ENCODE measurements around the gene ZNF609. TPM values are rescaled to one million over a fixed set of nuclear protein-coding genes. Genes with fewer than 3 reads are reported as not detected.

The ZNF609 gene
- total and polyA plus RNA-seq, 2 of the 13 experiments (the other 11 are each of a cell fraction or from before 2014, with no cell fraction given) = 8.9 to 9.9 TPM

DNA sequence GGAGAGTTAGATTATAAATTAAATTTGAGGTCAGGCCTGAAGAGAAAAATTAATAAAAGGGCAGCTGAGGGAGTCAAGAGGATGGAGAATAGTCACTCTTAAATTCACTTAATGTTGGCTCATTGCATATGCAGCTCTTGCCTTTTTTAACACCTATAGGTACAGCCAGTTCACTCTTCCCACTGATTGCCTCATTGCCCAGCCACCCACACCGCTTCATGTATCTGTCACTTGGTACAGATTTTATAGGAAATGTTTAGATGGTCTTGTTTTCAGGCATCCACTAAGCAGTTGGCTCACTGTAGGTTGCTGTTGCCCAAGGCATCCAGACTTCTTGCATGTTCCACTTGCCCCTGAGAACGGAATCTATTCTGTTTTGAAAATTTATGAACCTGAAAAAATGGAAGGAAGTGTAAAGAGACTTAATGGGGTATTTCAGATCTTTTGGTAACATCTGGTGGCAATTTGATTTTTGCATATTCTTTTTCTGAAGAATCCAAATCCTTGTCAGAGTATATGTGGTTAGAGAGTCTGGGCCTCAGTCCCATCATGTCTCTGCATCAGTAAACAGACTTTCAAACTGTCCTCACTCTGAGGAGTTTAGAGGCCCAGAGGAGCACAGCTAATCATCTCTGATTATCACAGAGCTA is 163.1 kb downstream of the ZNF609 start:
- H3K27me3 ChIP-seq (ENCODE audit: control insufficient read depth in 1 of 2, insufficient read depth in 2 of 2, low read length in 2 of 2) = no peaks in the 10 kb centered on the region; a peak in 1 of 5 replicates
- H3K4me1 ChIP-seq (ENCODE audit: insufficient read depth, low read length) = peaks cover 20% of the 10 kb centered on the region
- peaks cover 4% of the 10 kb centered on the region for H3K79me2 ChIP-seq (ENCODE audit: insufficient read depth, low read length)
- no peak for ATAC-seq
- no TSS peak for BruUV-seq (replicated peaks)
- in situ Hi-C loops (cut with HindIII; ENCODE audit: extremely low pct_ligation_motif_present, low pct_unique_long_range_greater_than_20kb) (no loop called here), intact Hi-C loops (cut with micrococcal nuclease; ENCODE audit: unreplicated experiment) (no loop called here)
- no peaks in the 10 kb centered on the region for H4K20me1 ChIP-seq (ENCODE audit: insufficient read depth, low read length)
- H3K4me3 ChIP-seq (replicated peaks in 1 of 3; ENCODE audit: insufficient read depth in 1 of 3, low read depth in 2 of 3, low read length in 3 of 3) = no peak overlapping the region
- H3K27ac ChIP-seq (ENCODE audit: extremely low read length, insufficient read depth, low read length) = no peak overlapping the region
- 89% methylated on average over 2 of the region's 2 CpGs for WGBS (ENCODE audit: low lambda C conversion rate)
- no peaks in the 10 kb centered on the region for H3K9me3 ChIP-seq (ENCODE audit: low read length)
- FAIRE-seq = no peak
- ChIA-PET CTCF (ENCODE audit: low intra/inter-chr PET ratio, low total read pairs) (no interaction called here), POLR2A (no interaction called here)
- no peak overlapping the region for H3K4me2 ChIP-seq (ENCODE audit: low read depth, low read length)
- no peak for DNase-seq (ENCODE audit: low spot score)
- peaks cover 2 to 9% of the 10 kb centered on the region in 2 experiments; a peak in 4 of 5 replicates for H3K36me3 ChIP-seq (replicated peaks in 1 of 2; ENCODE audit: control insufficient read depth in 1 of 2, insufficient read depth in 2 of 2, low read length in 2 of 2)
- no peak overlapping the region for H3K9ac ChIP-seq (ENCODE audit: insufficient read depth, low read depth, low read length)
- no peak overlapping the region for H2AFZ ChIP-seq (ENCODE audit: low read length)
- TF ChIP-seq, protein P1, sequence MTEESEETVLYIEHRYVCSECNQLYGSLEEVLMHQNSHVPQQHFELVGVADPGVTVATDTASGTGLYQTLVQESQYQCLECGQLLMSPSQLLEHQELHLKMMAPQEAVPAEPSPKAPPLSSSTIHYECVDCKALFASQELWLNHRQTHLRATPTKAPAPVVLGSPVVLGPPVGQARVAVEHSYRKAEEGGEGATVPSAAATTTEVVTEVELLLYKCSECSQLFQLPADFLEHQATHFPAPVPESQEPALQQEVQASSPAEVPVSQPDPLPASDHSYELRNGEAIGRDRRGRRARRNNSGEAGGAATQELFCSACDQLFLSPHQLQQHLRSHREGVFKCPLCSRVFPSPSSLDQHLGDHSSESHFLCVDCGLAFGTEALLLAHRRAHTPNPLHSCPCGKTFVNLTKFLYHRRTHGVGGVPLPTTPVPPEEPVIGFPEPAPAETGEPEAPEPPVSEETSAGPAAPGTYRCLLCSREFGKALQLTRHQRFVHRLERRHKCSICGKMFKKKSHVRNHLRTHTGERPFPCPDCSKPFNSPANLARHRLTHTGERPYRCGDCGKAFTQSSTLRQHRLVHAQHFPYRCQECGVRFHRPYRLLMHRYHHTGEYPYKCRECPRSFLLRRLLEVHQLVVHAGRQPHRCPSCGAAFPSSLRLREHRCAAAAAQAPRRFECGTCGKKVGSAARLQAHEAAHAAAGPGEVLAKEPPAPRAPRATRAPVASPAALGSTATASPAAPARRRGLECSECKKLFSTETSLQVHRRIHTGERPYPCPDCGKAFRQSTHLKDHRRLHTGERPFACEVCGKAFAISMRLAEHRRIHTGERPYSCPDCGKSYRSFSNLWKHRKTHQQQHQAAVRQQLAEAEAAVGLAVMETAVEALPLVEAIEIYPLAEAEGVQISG (CRISPR knock-in tag; IDR thresholded peaks at IDR 0.05) = no peak
- TF ChIP-seq CREB1 (IDR thresholded peaks at IDR 0.05) (no peak), CREB1 (CRISPR knock-in tag; IDR thresholded peaks at IDR 0.05) (no peak), GATAD2A (CRISPR knock-in tag; IDR thresholded peaks at IDR 0.05) (no peak), ZNF790 (CRISPR knock-in tag; IDR thresholded peaks at IDR 0.05; ENCODE audit: borderline replicate concordance) (no peak), GPN1 (CRISPR knock-in tag; IDR thresholded peaks at IDR 0.05; ENCODE audit: borderline replicate concordance) (no peak), FOXC1 (CRISPR knock-in tag; IDR thresholded peaks at IDR 0.05; ENCODE audit: borderline replicate concordance) (no peak), ETV5 (CRISPR knock-in tag; IDR thresholded peaks at IDR 0.05; ENCODE audit: borderline replicate concordance) (no peak), RXRA (CRISPR knock-in tag; IDR thresholded peaks at IDR 0.05) (no peak), SIX1 (CRISPR knock-in tag; IDR thresholded peaks at IDR 0.05; ENCODE audit: borderline replicate concordance) (no peak), NR1H2 (CRISPR knock-in tag; IDR thresholded peaks at IDR 0.05; ENCODE audit: borderline replicate concordance, low read depth) (no peak), ZNF652 (CRISPR knock-in tag; IDR thresholded peaks at IDR 0.05; ENCODE audit: borderline replicate concordance, low read depth) (no peak), ZNF232 (CRISPR knock-in tag; IDR thresholded peaks at IDR 0.05; ENCODE audit: borderline replicate concordance) (no peak), NAIF1 (CRISPR knock-in tag; IDR thresholded peaks at IDR 0.05; ENCODE audit: borderline replicate concordance) (no peak), ZNF556 (CRISPR knock-in tag; IDR thresholded peaks at IDR 0.05; ENCODE audit: borderline replicate concordance) (no peak), GABPB1 (CRISPR knock-in tag; IDR thresholded peaks at IDR 0.05) (no peak)
- TF ChIP-seq, protein P2, sequence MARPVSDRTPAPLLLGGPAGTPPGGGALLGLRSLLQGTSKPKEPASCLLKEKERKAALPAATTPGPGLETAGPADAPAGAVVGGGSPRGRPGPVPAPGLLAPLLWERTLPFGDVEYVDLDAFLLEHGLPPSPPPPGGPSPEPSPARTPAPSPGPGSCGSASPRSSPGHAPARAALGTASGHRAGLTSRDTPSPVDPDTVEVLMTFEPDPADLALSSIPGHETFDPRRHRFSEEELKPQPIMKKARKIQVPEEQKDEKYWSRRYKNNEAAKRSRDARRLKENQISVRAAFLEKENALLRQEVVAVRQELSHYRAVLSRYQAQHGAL (CRISPR knock-in tag; IDR thresholded peaks at IDR 0.05; ENCODE audit: not compliant biosample characterization) = no peak
- TF ChIP-seq, protein P3, sequence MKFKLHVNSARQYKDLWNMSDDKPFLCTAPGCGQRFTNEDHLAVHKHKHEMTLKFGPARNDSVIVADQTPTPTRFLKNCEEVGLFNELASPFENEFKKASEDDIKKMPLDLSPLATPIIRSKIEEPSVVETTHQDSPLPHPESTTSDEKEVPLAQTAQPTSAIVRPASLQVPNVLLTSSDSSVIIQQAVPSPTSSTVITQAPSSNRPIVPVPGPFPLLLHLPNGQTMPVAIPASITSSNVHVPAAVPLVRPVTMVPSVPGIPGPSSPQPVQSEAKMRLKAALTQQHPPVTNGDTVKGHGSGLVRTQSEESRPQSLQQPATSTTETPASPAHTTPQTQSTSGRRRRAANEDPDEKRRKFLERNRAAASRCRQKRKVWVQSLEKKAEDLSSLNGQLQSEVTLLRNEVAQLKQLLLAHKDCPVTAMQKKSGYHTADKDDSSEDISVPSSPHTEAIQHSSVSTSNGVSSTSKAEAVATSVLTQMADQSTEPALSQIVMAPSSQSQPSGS (CRISPR knock-in tag; IDR thresholded peaks at IDR 0.05) = no peak
- TF ChIP-seq, protein P4, sequence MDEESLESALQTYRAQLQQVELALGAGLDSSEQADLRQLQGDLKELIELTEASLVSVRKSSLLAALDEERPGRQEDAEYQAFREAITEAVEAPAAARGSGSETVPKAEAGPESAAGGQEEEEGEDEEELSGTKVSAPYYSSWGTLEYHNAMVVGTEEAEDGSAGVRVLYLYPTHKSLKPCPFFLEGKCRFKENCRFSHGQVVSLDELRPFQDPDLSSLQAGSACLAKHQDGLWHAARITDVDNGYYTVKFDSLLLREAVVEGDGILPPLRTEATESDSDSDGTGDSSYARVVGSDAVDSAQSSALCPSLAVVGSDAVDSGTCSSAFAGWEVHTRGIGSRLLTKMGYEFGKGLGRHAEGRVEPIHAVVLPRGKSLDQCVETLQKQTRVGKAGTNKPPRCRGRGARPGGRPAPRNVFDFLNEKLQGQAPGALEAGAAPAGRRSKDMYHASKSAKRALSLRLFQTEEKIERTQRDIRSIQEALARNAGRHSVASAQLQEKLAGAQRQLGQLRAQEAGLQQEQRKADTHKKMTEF (CRISPR knock-in tag; IDR thresholded peaks at IDR 0.05) = no peak
